Measurements from ENCODE around the gene FBXO28.

The FBXO28 gene

DNA sequence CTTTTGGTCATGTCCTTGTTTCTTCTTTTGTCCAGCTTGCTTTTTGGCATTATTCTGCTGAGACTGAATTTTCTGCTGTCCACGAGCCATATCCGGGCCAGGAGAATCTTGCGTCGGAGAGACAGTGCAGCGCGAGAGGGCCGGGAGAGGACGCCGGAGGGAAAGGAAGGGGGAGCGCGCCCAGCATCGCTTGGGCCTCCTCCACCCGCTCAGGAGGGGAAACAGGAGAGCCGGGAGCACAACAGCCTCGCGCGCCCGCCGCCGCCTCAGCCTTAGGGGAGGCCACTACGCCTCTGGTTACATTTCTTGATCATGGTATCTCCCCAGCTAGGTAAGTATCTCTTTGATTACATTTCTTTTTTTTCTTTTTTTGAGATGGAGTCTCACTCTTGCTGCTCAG lies 61.7 kb downstream of the FBXO28 start:
- Histone ChIP-seq H3K4me1 (ENCODE audit: insufficient read depth, low read length) (no peaks in the 10 kb centered on the region), H3K27ac (ENCODE audit: low read depth, low read length) (no peak overlapping the region), H3K9me3 (ENCODE audit: insufficient read depth, low read depth, low read length) (peaks cover 4% of the 10 kb centered on the region; the same call in 1 of the 2 replicates), H3K9ac (ENCODE audit: low read depth, low read length) (no peak overlapping the region), H3K27me3 (ENCODE audit: insufficient read depth, low read length) (no peaks in the 10 kb centered on the region), H3K36me3 (ENCODE audit: insufficient read depth, low read length) (no peaks in the 10 kb centered on the region), H3K4me3 (ENCODE audit: low read length) (peak overlapping the region; percentile 35)
- 7% methylated on average over 21 of the region's 21 CpGs for WGBS

DNA sequence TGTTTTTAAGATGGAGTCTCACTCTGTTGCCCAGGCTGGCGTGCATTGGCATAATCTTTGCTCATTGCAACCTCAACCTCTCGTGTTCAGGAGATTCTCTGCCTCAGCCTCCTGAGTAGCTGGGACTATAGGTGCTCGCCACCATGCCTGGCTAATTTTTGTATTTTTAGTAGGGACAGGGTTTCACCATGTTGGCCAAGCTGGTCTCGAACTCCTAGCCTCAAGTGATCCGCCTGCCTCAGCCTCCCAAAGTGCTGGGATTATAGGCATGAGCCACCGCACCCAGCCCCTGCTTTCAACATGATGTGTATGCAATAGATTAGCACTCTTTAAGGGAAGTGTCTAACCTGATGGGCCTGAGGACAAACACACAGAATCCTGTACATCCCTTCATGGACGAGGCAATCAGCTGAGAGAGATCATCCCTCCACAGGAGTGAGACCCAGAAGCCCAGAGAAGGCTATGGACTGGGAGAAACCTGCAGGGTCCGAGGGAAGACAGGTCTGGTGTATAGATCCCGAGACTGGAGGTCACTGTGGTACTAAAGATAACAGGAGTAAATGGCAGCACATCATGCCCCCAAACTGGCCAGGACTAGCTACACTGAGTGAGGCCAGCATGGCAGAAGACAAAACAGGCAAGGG lies 63.6 kb downstream of the FBXO28 start:
- Histone ChIP-seq H3K36me3 (ENCODE audit: insufficient read depth, low read length) (no peaks in the 10 kb centered on the region), H3K9me3 (ENCODE audit: insufficient read depth, low read depth, low read length) (no peaks in the 10 kb centered on the region)

GRCh38 chr1:224178894-224179293 lies 65.0 kb downstream of the FBXO28 start:
- no peaks in the 10 kb centered on the region for H3K27me3 ChIP-seq (ENCODE audit: insufficient read depth, low read length)
- WGBS, result 95% methylated on average over 5 of the region's 5 CpGs
- H3K27ac ChIP-seq (ENCODE audit: low read depth, low read length), result no peak overlapping the region
- no peaks in the 10 kb centered on the region for H3K36me3 ChIP-seq (ENCODE audit: insufficient read depth, low read length)
- H3K4me1 ChIP-seq (ENCODE audit: insufficient read depth, low read length), result 0 out of 2 replicates have a peak, but pooled peaks cover 8% of the 10 kb centered on the region
- H3K9me3 ChIP-seq (ENCODE audit: insufficient read depth, low read depth, low read length), result no peaks in the 10 kb centered on the region
- H3K9ac ChIP-seq (ENCODE audit: low read depth, low read length), result no peak overlapping the region
- H3K4me3 ChIP-seq (ENCODE audit: low read length), result no peak overlapping the region

More for the DNA sequence above, 63.6 kb downstream of the FBXO28 start:
- WGBS, result 94% methylated on average over 9 of the region's 9 CpGs
- no peak overlapping the region for H3K27ac ChIP-seq (ENCODE audit: low read depth, low read length)
- H3K4me1 ChIP-seq (ENCODE audit: insufficient read depth, low read length), result 0 out of 2 replicates have a peak, but pooled peaks cover 5% of the 10 kb centered on the region
- no peak overlapping the region for H3K9ac ChIP-seq (ENCODE audit: low read depth, low read length)
- H3K27me3 ChIP-seq (ENCODE audit: insufficient read depth, low read length), result no peaks in the 10 kb centered on the region
- no peak overlapping the region for H3K4me3 ChIP-seq (ENCODE audit: low read length)

DNA sequence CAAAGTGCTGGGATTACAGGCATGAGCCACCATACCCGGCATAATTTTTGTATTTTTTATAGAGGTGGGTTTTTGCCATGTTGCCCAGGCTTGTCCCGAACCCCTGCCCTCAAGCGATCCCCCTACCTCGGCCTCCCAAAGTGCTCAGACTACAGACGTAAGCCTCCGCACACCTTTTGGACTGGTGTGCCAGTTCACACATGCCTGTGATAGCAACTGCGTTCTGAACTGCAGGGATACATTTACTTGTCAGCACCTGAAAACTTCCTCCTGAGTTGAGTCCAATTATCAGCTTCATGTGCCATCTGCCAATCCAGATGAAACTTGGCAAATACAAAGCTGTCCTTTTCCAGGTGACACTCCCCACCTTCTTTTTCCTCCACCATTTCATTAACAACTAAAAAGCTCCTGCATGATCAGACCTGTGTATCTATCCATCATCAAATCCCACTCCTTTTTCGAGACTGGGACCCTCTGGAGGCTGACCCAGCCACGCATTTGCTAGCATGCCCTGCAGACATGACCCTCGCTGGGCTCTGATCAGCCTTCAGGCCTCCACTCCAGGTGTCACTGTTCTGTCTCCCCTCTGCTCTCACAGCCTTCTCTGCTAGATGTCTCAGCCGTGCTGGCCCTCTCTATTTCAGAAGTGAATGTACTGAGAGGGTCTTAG lies 67.0 kb downstream of the FBXO28 start:
- H3K27me3 ChIP-seq (ENCODE audit: insufficient read depth, low read length), result no peaks in the 10 kb centered on the region
- 0 out of 2 replicates have a peak, but pooled peaks cover 12% of the 10 kb centered on the region for H3K4me1 ChIP-seq (ENCODE audit: insufficient read depth, low read length)
- 0 out of 2 replicates have a peak, but pooled peaks cover 1% of the 10 kb centered on the region for H3K36me3 ChIP-seq (ENCODE audit: insufficient read depth, low read length)
- no peak overlapping the region for H3K9ac ChIP-seq (ENCODE audit: low read depth, low read length)
- H3K27ac ChIP-seq (ENCODE audit: low read depth, low read length), result no peak overlapping the region
- WGBS, result 90% methylated on average over 11 of the region's 11 CpGs
- no peak overlapping the region for H3K4me3 ChIP-seq (ENCODE audit: low read length)
- no peaks in the 10 kb centered on the region for H3K9me3 ChIP-seq (ENCODE audit: insufficient read depth, low read depth, low read length)

DNA sequence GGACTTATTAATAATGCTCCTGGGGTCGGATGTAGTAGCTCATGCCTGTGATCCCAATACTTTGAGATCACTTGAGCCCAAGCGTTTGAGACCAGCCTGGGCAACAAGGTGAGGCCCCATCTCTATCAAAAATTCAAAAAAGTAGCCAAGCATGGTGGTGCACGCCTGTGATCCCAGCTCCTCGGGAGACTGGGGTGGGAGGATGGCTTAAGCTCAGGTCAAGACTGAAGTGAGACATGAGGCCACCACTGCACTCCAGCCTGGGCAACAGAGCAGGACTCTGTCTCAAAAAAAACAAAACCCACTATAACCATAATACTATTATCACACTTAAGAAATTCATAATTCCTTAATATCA lies 67.5 kb downstream of the FBXO28 start:
- no peak overlapping the region for H3K4me3 ChIP-seq (ENCODE audit: low read length)
- no peak overlapping the region for H3K9ac ChIP-seq (ENCODE audit: low read depth, low read length)
- H3K36me3 ChIP-seq (ENCODE audit: insufficient read depth, low read length), result 0 out of 2 replicates have a peak, but pooled peaks cover 3% of the 10 kb centered on the region
- H3K4me1 ChIP-seq (ENCODE audit: insufficient read depth, low read length), result 0 out of 2 replicates have a peak, but pooled peaks cover 12% of the 10 kb centered on the region
- no peaks in the 10 kb centered on the region for H3K9me3 ChIP-seq (ENCODE audit: insufficient read depth, low read depth, low read length)
- WGBS, result 92% methylated on average over 4 of the region's 4 CpGs
- H3K27me3 ChIP-seq (ENCODE audit: insufficient read depth, low read length), result no peaks in the 10 kb centered on the region
- no peak overlapping the region for H3K27ac ChIP-seq (ENCODE audit: low read depth, low read length)

- Histone ChIP-seq H3K4me3 (ENCODE audit: low read length) (peak overlapping the region; percentile 96), H3K36me3 (ENCODE audit: insufficient read depth, low read length) (peaks cover 6% of the 10 kb centered on the region; the same call in 1 of the 2 replicates), H3K9me3 (ENCODE audit: insufficient read depth, low read depth, low read length) (no peaks in the 10 kb centered on the region), H3K9ac (ENCODE audit: low read depth, low read length) (peak overlapping the region; percentile 81), H3K4me1 (ENCODE audit: insufficient read depth, low read length) (0 out of 2 replicates have a peak, but pooled peaks cover 12% of the 10 kb centered on the region), H3K27ac (ENCODE audit: low read depth, low read length) (peak overlapping the region; percentile 87), H3K27me3 (ENCODE audit: insufficient read depth, low read length) (no peaks in the 10 kb centered on the region)
- 87% methylated on average over 21 of the region's 22 CpGs for WGBS
These were observed 68.3 kb downstream of the FBXO28 start for GRCh38 chr1:224182057-224182865.

- H3K27me3 ChIP-seq (ENCODE audit: insufficient read depth, low read length), result no peaks in the 10 kb centered on the region
- H3K9ac ChIP-seq (ENCODE audit: low read depth, low read length), result peak within 1 kb of the TSS; percentile 91
- H3K27ac ChIP-seq (ENCODE audit: low read depth, low read length), result peak within 1 kb of the TSS; percentile 87
- H3K36me3 ChIP-seq (ENCODE audit: insufficient read depth, low read length), result peaks cover 8% of the 10 kb centered on the region; the same call in 1 of the 2 replicates
- H3K4me3 ChIP-seq (ENCODE audit: low read length), result peak within 1 kb of the TSS; percentile 96
- H3K4me1 ChIP-seq (ENCODE audit: insufficient read depth, low read length), result 0 out of 2 replicates have a peak, but pooled peaks cover 12% of the 10 kb centered on the region
- no peaks in the 10 kb centered on the region; the same call in 1 of the 2 replicates for H3K9me3 ChIP-seq (ENCODE audit: insufficient read depth, low read depth, low read length)
- WGBS, result under 1% methylated on average over 94 of the region's 94 CpGs
These were observed 69.1 kb downstream of the FBXO28 start, which contains the start of gene DEGS1 for GRCh38 chr1:224182866-224183590. Gene DEGS1, plus strand, starts transcription at chr1:224183240. Its CDS starts 97 bp downstream, at chr1:224183337.

GRCh38 chr1:224183591-224184312 lies 69.8 kb downstream of the FBXO28 start:
- H3K36me3 ChIP-seq (ENCODE audit: insufficient read depth, low read length), result peaks cover 8% of the 10 kb centered on the region; the same call in 1 of the 2 replicates
- H3K4me1 ChIP-seq (ENCODE audit: insufficient read depth, low read length), result 0 out of 2 replicates have a peak, but pooled peaks cover 12% of the 10 kb centered on the region
- peak overlapping the region; percentile 84 for H3K27ac ChIP-seq (ENCODE audit: low read depth, low read length)
- peak overlapping the region; percentile 91 for H3K9ac ChIP-seq (ENCODE audit: low read depth, low read length)
- H3K9me3 ChIP-seq (ENCODE audit: insufficient read depth, low read depth, low read length), result no peaks in the 10 kb centered on the region; the same call in 1 of the 2 replicates
- under 1% methylated on average over 52 of the region's 53 CpGs for WGBS
- H3K4me3 ChIP-seq (ENCODE audit: low read length), result peak overlapping the region; percentile 96
- no peaks in the 10 kb centered on the region for H3K27me3 ChIP-seq (ENCODE audit: insufficient read depth, low read length)

GRCh38 chr1:224185208-224185607 lies 71.3 kb downstream of the FBXO28 start:
- H3K27me3 ChIP-seq (ENCODE audit: insufficient read depth, low read length), result no peaks in the 10 kb centered on the region
- peaks cover 22% of the 10 kb centered on the region for H3K36me3 ChIP-seq (ENCODE audit: insufficient read depth, low read length)
- H3K4me1 ChIP-seq (ENCODE audit: insufficient read depth, low read length), result 0 out of 2 replicates have a peak, but pooled peaks cover 12% of the 10 kb centered on the region
- no peak overlapping the region for H3K9ac ChIP-seq (ENCODE audit: low read depth, low read length)
- H3K9me3 ChIP-seq (ENCODE audit: insufficient read depth, low read depth, low read length), result no peaks in the 10 kb centered on the region; the same call in 1 of the 2 replicates
- no peak overlapping the region for H3K4me3 ChIP-seq (ENCODE audit: low read length)
- H3K27ac ChIP-seq (ENCODE audit: low read depth, low read length), result no peak overlapping the region
- 94% methylated on average over 8 of the region's 8 CpGs for WGBS

GRCh38 chr1:224188286-224188685 lies 74.4 kb downstream of the FBXO28 start:
- H3K27me3 ChIP-seq (ENCODE audit: insufficient read depth, low read length), result no peaks in the 10 kb centered on the region
- no peak overlapping the region for H3K27ac ChIP-seq (ENCODE audit: low read depth, low read length)
- peaks cover 39% of the 10 kb centered on the region for H3K36me3 ChIP-seq (ENCODE audit: insufficient read depth, low read length)
- no peak overlapping the region for H3K9ac ChIP-seq (ENCODE audit: low read depth, low read length)
- WGBS, result 100% methylated on average over 2 of the region's 2 CpGs
- no peaks in the 10 kb centered on the region; the same call in 1 of the 2 replicates for H3K9me3 ChIP-seq (ENCODE audit: insufficient read depth, low read depth, low read length)
- H3K4me1 ChIP-seq (ENCODE audit: insufficient read depth, low read length), result 0 out of 2 replicates have a peak, but pooled peaks cover 4% of the 10 kb centered on the region
- no peak overlapping the region for H3K4me3 ChIP-seq (ENCODE audit: low read length)
